Transverse colon (tissue), 4 donors: Measurements from ENCODE around the gene WSCD2. TPM values are rescaled to one million over a fixed set of nuclear protein-coding genes. Genes with fewer than 3 reads are reported as not detected.

Experiments
- DNase-seq: peaks from one replicate; pipeline ENCODE4 v3.0.0-alpha.2; 2019
- H3K27ac ChIP-seq, 4 donors: fragments of 200-600 bp; sonication (generic); 2 replicates each; pipeline ENCODE4 v1.5.1; 2016 to 2018; ENCODE audit warnings: inconsistent platforms in 4 of 4
- H3K27me3 ChIP-seq: fragments of 200-600 bp; sonication (generic); 2 replicates; pipeline ENCODE4 v1.5.1; 2017; ENCODE audit warnings: inconsistent platforms
- H3K36me3 ChIP-seq, 4 donors: fragments of 200-600 bp; sonication (generic); 2 replicates each; pipeline ENCODE4 v1.5.1; 2017 to 2019; ENCODE audit warnings: inconsistent platforms in 4 of 4
- H3K4me1 ChIP-seq, 4 donors: fragments of 200-600 bp; sonication (generic); 2 replicates each; pipeline ENCODE4 v1.5.1; 2017 to 2020; ENCODE audit warnings: inconsistent platforms in 4 of 4
- H3K4me3 ChIP-seq, 4 donors: fragments of 200-600 bp; sonication (generic); 1 replicate in 1 of 4; 2 replicates in 3 of 4; pipeline versions ENCODE4 v1.5.1 to v1.6.1; 2017 to 2019; ENCODE audit warnings: inconsistent platforms in 4 of 4
- H3K9me3 ChIP-seq, 2 donors: fragments of 200-600 bp; sonication (generic); 2 replicates each; pipeline ENCODE4 v1.5.1; 2017 to 2019; ENCODE audit warnings: inconsistent platforms in 2 of 2
- CTCF ChIP-seq, 5 experiments: fragments of 200-600 bp in 3 of 5; fragments of 450-650 bp in 2 of 5; sonication (generic) in 3 of 5; IDR thresholded peaks; 1 replicate in 2 of 5; 2 replicates in 3 of 5; pipeline ENCODE4 v1.5.1; 2016 to 2017; ENCODE audit warnings: antibody characterized with exemption in 5 of 5, inconsistent platforms in 3 of 5, mild to moderate bottlenecking in 2 of 5, moderate library complexity in 1 of 5
- EP300 ChIP-seq: sonication (generic); formaldehyde crosslinking; IDR thresholded peaks from one replicate; pipeline ENCODE4 v1.6.1; 2017; ENCODE audit warnings: antibody characterized with exemption, low read depth
- POLR2A ChIP-seq: fragments of 450-650 bp; IDR thresholded peaks from one replicate; pipeline ENCODE4 v1.6.1; 2016; ENCODE audit warnings: antibody characterized with exemption, mild to moderate bottlenecking, moderate library complexity
- POLR2AphosphoS5 ChIP-seq, 3 donors: sonication (generic); formaldehyde crosslinking; IDR thresholded peaks; one replicate each; pipeline ENCODE4 v1.6.1; 2016; ENCODE audit warnings: antibody characterized with exemption in 3 of 3
- WGBS, 2 donors: methylation state at CpG; one replicate each; pipeline ENCODE4 v1.1.5; 2018; ENCODE audit warnings: low coverage in 1 of 2; 5-methylcytosine and 5-hydroxymethylcytosine counted together
- in situ Hi-C, 4 donors: fragments of 200-750 bp; cut with MboI; loops; one replicate each; pipeline versions ENCODE4 v1.15.0 to v1.15.1; 2017; ENCODE audit warnings: low sequenced_read_pairs in 3 of 4, low pct_ligation_motif_present in 1 of 4, low pct_unique_long_range_greater_than_20kb in 1 of 4
- intact Hi-C: fragments of 100-400 bp; cut with DNase I; formaldehyde crosslinking; loops from one replicate; pipeline ENCODE4 v1.15.1; 2023; ENCODE audit warnings: low total_unique reads
- total RNA-seq, 4 donors: library from RNA; depleted of rRNA; stranded (reverse); fragments of >200 nt; gene quantifications; one replicate each; pipeline ENCODE4 v1.1.0, GENCODE V29; 2016

Gene WSCD2
- total RNA-seq, 4 donors from 2014 or later: 0.16 to 46.6 (median 1.1) TPM; not detected in 1

GRCh38 chr12:108093209-108093608 is 35.9 kb upstream of the WSCD2 start:
- DNase-seq: no peak
- TF ChIP-seq POLR2AphosphoS5 (IDR thresholded peaks at IDR 0.05): no peak
- no peak for TF ChIP-seq POLR2A
- no peak for TF ChIP-seq EP300
- TF ChIP-seq CTCF (IDR thresholded peaks at IDR 0.05): no peak
- WGBS, 2 donors: 24 to 41% methylated on average over 4 of the region's 4 CpGs
- Histone ChIP-seq H3K4me3 (no peak overlapping the region), H3K27me3 (no peaks in the 10 kb centered on the region), H3K27ac (no peak overlapping the region), H3K4me1 (no peaks in the 10 kb centered on the region), H3K36me3 (no peaks in the 10 kb centered on the region), H3K9me3 (peaks cover 0 to 7% of the 10 kb centered on the region in 2 donors)
- in situ Hi-C loops (no loop called here), intact Hi-C loops (loop anchor here (10.0 kb wide), 1 partner anchor 102 kb away; no protein-coding TSS in a partner anchor)

GRCh38 chr12:108094056-108094649 is 34.9 kb upstream of the WSCD2 start:
- in situ Hi-C loops (no loop called here), intact Hi-C loops (loop anchor here (10.0 kb wide), 1 partner anchor 101 kb away; no protein-coding TSS in a partner anchor)
- Histone ChIP-seq H3K9me3 (no peaks in the 10 kb centered on the region), H3K4me1 (no peaks in the 10 kb centered on the region), H3K27me3 (no peaks in the 10 kb centered on the region), H3K27ac (no peak overlapping the region), H3K36me3 (no peaks in the 10 kb centered on the region), H3K4me3 (no peak overlapping the region)
- WGBS, 2 donors: 33 to 37% methylated on average over 2 of the region's 2 CpGs
- DNase-seq: no peak
- TF ChIP-seq POLR2AphosphoS5 (IDR thresholded peaks at IDR 0.05) (no peak), EP300 (no peak), POLR2A (no peak), CTCF (IDR thresholded peaks at IDR 0.05) (no peak)

GRCh38 chr12:108097160-108097911 is 31.8 kb upstream of the WSCD2 start:
- Histone ChIP-seq H3K4me1 (no peaks in the 10 kb centered on the region), H3K4me3 (no peak overlapping the region), H3K9me3 (no peaks in the 10 kb centered on the region), H3K27me3 (no peaks in the 10 kb centered on the region), H3K36me3 (no peaks in the 10 kb centered on the region), H3K27ac (no peak overlapping the region)
- in situ Hi-C loops (no loop called here), intact Hi-C loops (loop anchor here (10.0 kb wide), 1 partner anchor 97 kb away; no protein-coding TSS in a partner anchor)
- DNase-seq: no peak
- 80 to 90% methylated on average over 3 of the region's 3 CpGs for WGBS, 2 donors
- no peak for TF ChIP-seq POLR2A
- TF ChIP-seq EP300: no peak
- TF ChIP-seq CTCF (IDR thresholded peaks at IDR 0.05): no peak
- TF ChIP-seq POLR2AphosphoS5 (IDR thresholded peaks at IDR 0.05): no peak

GRCh38 chr12:108098374-108098773 is 30.7 kb upstream of the WSCD2 start:
- TF ChIP-seq POLR2AphosphoS5 (IDR thresholded peaks at IDR 0.05): no peak
- TF ChIP-seq CTCF (IDR thresholded peaks at IDR 0.05): no peak
- no peak for TF ChIP-seq EP300
- no peak for TF ChIP-seq POLR2A
- WGBS, 2 donors: 95% methylated on average over 8 of the region's 8 CpGs; no CpG with 5 or more reads in 1 of the 2 donors
- intact Hi-C loops (loop anchor here (10.0 kb wide), 1 partner anchor 96 kb away; no protein-coding TSS in a partner anchor), in situ Hi-C loops (no loop called here)
- Histone ChIP-seq H3K4me3 (no peak overlapping the region), H3K27me3 (no peaks in the 10 kb centered on the region), H3K36me3 (no peaks in the 10 kb centered on the region), H3K9me3 (no peaks in the 10 kb centered on the region), H3K27ac (no peak overlapping the region), H3K4me1 (no peaks in the 10 kb centered on the region)
- no peak for DNase-seq
